Gastrocnemius medialis (tissue), 4 donors: Measurements from ENCODE around the gene NFKBIE.

Source experiments
- POLR2A ChIP-seq, 2 donors: fragments of 450-650 bp; IDR thresholded peaks; one replicate each; pipeline ENCODE4 v1.6.1; 2017; ENCODE audit warnings: antibody characterized with exemption in 2 of 2, mild to moderate bottlenecking in 2 of 2, moderate library complexity in 2 of 2
- TF ChIP-seq, protein P1 (sequence below), 5 experiments: fragments of 450-650 bp in 3 of 5; fragments of 200-600 bp in 2 of 5; sonication (generic) in 2 of 5; IDR thresholded peaks in 4 of 5; conservative IDR thresholded peaks in 1 of 5; 1 replicate in 4 of 5; 2 replicates in 1 of 5; pipeline ENCODE4 v1.5.1; 2016 to 2019; ENCODE audit warnings: antibody characterized with exemption in 5 of 5, mild to moderate bottlenecking in 3 of 5, moderate library complexity in 3 of 5

DNA sequence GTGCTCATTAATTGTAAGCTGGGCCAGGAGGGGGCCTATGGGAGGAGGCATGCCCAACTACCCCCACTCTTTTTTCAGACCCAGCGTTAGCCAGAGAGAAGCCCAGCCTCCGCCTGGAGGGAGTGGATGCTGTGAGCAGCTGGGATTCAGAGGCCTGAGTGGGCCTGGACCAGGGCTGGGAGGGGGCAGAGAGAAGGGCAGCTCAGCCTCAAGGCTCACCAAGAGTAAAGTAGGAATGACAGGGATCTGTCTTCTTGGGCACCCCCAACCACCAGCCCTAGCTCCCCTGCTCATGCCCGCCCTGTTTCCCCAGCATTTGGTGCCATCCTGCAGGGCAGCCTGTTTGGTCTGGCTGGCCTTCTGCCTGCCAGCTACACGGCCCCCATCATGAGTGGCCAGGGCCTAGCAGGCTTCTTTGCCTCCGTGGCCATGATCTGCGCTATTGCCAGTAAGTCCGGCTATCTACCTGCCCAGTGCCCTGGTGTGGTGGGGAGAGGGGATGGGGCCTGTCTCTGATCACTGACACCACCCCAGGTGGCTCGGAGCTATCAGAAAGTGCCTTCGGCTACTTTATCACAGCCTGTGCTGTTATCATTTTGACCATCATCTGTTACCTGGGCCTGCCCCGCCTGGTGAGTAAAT is 35.2 kb downstream of the NFKBIE start:
- TF ChIP-seq, protein P1, sequence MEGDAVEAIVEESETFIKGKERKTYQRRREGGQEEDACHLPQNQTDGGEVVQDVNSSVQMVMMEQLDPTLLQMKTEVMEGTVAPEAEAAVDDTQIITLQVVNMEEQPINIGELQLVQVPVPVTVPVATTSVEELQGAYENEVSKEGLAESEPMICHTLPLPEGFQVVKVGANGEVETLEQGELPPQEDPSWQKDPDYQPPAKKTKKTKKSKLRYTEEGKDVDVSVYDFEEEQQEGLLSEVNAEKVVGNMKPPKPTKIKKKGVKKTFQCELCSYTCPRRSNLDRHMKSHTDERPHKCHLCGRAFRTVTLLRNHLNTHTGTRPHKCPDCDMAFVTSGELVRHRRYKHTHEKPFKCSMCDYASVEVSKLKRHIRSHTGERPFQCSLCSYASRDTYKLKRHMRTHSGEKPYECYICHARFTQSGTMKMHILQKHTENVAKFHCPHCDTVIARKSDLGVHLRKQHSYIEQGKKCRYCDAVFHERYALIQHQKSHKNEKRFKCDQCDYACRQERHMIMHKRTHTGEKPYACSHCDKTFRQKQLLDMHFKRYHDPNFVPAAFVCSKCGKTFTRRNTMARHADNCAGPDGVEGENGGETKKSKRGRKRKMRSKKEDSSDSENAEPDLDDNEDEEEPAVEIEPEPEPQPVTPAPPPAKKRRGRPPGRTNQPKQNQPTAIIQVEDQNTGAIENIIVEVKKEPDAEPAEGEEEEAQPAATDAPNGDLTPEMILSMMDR (IDR thresholded peaks at IDR 0.05 in 4 of 5, conservative IDR thresholded peaks at IDR 0.05 in 1 of 5): no peak
- no peak for TF ChIP-seq POLR2A (IDR thresholded peaks at IDR 0.05)
